GM19240 (cell line): Measurements from ENCODE around the gene TIAM1.

Experiments used
- DNase-seq: peaks from one replicate; pipeline ENCODE4 v3.0.0; 2011; ENCODE audit warnings: low spot score; ENCODE audit not compliant: insufficient read length

TIAM1 gene

GRCh38 chr21:31354122-31354521 lies 10.1 kb upstream of the TIAM1 start:
- DNase-seq, result no peak

- no peak for DNase-seq
These were observed 8.8 kb upstream of the TIAM1 start for GRCh38 chr21:31352836-31353235.

- no peak for DNase-seq
These were observed 7.9 kb upstream of the TIAM1 start for GRCh38 chr21:31351960-31352359.

GRCh38 chr21:31351438-31351837 lies 7.4 kb upstream of the TIAM1 start:
- DNase-seq, result no peak

- DNase-seq, result no peak
These were observed 5.1 kb upstream of the TIAM1 start for GRCh38 chr21:31349208-31349607.

- DNase-seq, result no peak
These were observed 4.1 kb upstream of the TIAM1 start for GRCh38 chr21:31348188-31348587.

GRCh38 chr21:31347435-31348032 lies 3.5 kb upstream of the TIAM1 start:
- DNase-seq, result no peak

GRCh38 chr21:31346256-31346821 lies 2.3 kb upstream of the TIAM1 start:
- DNase-seq, result no peak

- DNase-seq, result no peak
These were observed 1.1 kb upstream of the TIAM1 start for GRCh38 chr21:31345136-31345535.

GRCh38 chr21:31343030-31343510 lies 991 bp downstream of the TIAM1 start:
- no peak for DNase-seq

GRCh38 chr21:31342348-31342747 lies 1.7 kb downstream of the TIAM1 start:
- no peak for DNase-seq

- no peak for DNase-seq
These were observed 3.0 kb downstream of the TIAM1 start for GRCh38 chr21:31340942-31341487.

- DNase-seq, result no peak
These were observed 3.5 kb downstream of the TIAM1 start for GRCh38 chr21:31340514-31340913.

GRCh38 chr21:31339721-31340120 lies 4.3 kb downstream of the TIAM1 start:
- DNase-seq, result no peak

- no peak for DNase-seq
These were observed 5.1 kb downstream of the TIAM1 start for GRCh38 chr21:31338908-31339368.

- no peak for DNase-seq
These were observed 5.8 kb downstream of the TIAM1 start for GRCh38 chr21:31337996-31338907.

GRCh38 chr21:31337086-31337485 lies 7.0 kb downstream of the TIAM1 start:
- DNase-seq, result no peak

GRCh38 chr21:31336739-31337040 lies 7.4 kb downstream of the TIAM1 start:
- DNase-seq, result no peak

GRCh38 chr21:31335957-31336738 lies 7.9 kb downstream of the TIAM1 start:
- DNase-seq, result no peak

- DNase-seq, result no peak
These were observed 9.4 kb downstream of the TIAM1 start for GRCh38 chr21:31334648-31335121.

GRCh38 chr21:31332525-31332924 lies 11.5 kb downstream of the TIAM1 start:
- no peak for DNase-seq
